ENCODE results near the gene CEP131. TPM values are rescaled to one million over a fixed set of nuclear protein-coding genes. Genes with fewer than 3 reads are reported as not detected.

Gene CEP131
- polyA plus RNA-seq, 2 of the 4 experiments (the other 2 are of a cell fraction): 3.3 to 11.5 TPM

DNA sequence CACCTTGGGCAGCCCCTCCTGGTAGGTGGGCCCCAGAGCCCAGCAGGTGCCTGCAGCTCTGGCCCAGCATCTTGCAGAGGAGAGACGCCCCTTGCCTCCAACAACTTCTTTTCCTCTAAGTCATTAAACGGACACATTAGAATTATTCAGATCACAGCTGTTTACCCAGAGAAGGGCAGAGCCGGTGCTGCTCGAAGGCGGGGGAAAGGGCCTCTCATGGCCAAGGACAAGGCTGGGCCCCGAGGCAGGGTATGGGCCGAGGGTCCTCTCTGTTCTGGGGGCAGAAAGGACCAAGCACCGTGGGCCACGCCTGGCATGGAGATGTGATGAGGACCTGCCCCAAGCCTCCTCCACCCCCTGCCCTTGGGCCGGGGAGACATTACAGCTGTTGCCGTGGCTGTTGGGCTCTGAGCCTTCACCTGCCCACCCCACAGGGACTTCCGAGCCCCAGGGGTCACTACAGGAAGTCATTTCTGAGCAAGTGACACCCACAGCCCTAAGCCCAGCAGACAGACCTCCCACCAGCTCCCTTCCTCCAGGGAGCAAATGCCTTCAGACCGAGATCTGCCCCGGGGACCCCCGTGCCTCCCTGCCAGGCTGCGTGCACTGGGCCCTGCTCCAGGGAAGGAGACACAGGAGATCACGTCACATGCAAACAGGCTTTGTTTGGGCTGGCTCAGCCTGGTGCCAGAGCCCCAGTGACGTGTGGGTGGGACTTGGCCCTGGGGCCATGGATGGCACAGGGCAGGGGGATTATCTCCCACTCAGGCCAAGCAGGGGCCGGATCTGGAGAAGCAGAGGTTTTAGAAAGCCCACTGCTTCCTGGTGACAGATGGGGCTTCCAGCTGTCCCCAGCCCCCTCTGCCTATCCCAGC is 58.2 kb downstream of the CEP131 start:
- 70% methylated on average over 18 of the region's 19 CpGs for WGBS (ENCODE audit: missing lambda C conversion rate)
- DNase-seq (ENCODE audit: low read depth in 1 of 2, low spot score in 1 of 2): no peak
- peak in 1 of 2 experiments; percentile 21; a peak in 3 of 6 replicates for ATAC-seq
- POLR2A ChIA-PET: no interaction called here
- no peak for FAIRE-seq
- Histone ChIP-seq H3K27ac (no peak overlapping the region), H3K9me3 (no peaks in the 10 kb centered on the region), H3K4me3 (no peak overlapping the region), H3K4me1 (peaks cover 6% of the 10 kb centered on the region; the same call in 2 of the 3 replicates), H3K4me2 (no peak overlapping the region)
- CTCF ChIA-PET: interaction anchor here (0.5 to 3.1 kb wide), 8 partner anchors 8 to 320 kb away, joined by 3 to 18 read pairs (median 4); no protein-coding TSS in a partner anchor
- TF ChIP-seq MAFK (IDR thresholded peaks at IDR 0.05; ENCODE audit: partially characterized antibody) (no peak), POLR2AphosphoS2 (conservative IDR thresholded peaks at IDR 0.05; ENCODE audit: low read length) (no peak), RNF2 (IDR thresholded peaks at IDR 0.05; ENCODE audit: borderline replicate concordance, low read depth) (no peak), MAZ (IDR thresholded peaks at IDR 0.05; ENCODE audit: borderline replicate concordance, low read depth, low read length) (no peak), NR3C1 (IDR thresholded peaks at IDR 0.05) (no peak), FOSB (CRISPR knock-in tag; IDR thresholded peaks at IDR 0.05) (no peak), EP300 (IDR thresholded peaks at IDR 0.05) (no peak), CHD4 (IDR thresholded peaks at IDR 0.05; ENCODE audit: borderline replicate concordance) (no peak), HOXA7 (CRISPR knock-in tag; IDR thresholded peaks at IDR 0.05) (no peak), HOXB5 (CRISPR knock-in tag; IDR thresholded peaks at IDR 0.05) (no peak), RFX5 (IDR thresholded peaks at IDR 0.05) (no peak), CBX8 (IDR thresholded peaks at IDR 0.05) (no peak), HEYL (CRISPR knock-in tag; IDR thresholded peaks at IDR 0.05) (no peak)
- TF ChIP-seq, protein P1, sequence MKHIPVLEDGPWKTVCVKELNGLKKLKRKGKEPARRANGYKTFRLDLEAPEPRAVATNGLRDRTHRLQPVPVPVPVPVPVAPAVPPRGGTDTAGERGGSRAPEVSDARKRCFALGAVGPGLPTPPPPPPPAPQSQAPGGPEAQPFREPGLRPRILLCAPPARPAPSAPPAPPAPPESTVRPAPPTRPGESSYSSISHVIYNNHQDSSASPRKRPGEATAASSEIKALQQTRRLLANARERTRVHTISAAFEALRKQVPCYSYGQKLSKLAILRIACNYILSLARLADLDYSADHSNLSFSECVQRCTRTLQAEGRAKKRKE (CRISPR knock-in tag; IDR thresholded peaks at IDR 0.05; ENCODE audit: low read depth): no peak
- TF ChIP-seq, protein P2, sequence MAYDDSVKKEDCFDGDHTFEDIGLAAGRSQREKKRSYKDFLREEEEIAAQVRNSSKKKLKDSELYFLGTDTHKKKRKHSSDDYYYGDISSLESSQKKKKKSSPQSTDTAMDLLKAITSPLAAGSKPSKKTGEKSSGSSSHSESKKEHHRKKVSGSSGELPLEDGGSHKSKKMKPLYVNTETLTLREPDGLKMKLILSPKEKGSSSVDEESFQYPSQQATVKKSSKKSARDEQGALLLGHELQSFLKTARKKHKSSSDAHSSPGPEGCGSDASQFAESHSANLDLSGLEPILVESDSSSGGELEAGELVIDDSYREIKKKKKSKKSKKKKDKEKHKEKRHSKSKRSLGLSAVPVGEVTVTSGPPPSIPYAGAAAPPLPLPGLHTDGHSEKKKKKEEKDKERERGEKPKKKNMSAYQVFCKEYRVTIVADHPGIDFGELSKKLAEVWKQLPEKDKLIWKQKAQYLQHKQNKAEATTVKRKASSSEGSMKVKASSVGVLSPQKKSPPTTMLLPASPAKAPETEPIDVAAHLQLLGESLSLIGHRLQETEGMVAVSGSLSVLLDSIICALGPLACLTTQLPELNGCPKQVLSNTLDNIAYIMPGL (CRISPR knock-in tag; IDR thresholded peaks at IDR 0.05; ENCODE audit: borderline replicate concordance): no peak
- TF ChIP-seq, protein P3, sequence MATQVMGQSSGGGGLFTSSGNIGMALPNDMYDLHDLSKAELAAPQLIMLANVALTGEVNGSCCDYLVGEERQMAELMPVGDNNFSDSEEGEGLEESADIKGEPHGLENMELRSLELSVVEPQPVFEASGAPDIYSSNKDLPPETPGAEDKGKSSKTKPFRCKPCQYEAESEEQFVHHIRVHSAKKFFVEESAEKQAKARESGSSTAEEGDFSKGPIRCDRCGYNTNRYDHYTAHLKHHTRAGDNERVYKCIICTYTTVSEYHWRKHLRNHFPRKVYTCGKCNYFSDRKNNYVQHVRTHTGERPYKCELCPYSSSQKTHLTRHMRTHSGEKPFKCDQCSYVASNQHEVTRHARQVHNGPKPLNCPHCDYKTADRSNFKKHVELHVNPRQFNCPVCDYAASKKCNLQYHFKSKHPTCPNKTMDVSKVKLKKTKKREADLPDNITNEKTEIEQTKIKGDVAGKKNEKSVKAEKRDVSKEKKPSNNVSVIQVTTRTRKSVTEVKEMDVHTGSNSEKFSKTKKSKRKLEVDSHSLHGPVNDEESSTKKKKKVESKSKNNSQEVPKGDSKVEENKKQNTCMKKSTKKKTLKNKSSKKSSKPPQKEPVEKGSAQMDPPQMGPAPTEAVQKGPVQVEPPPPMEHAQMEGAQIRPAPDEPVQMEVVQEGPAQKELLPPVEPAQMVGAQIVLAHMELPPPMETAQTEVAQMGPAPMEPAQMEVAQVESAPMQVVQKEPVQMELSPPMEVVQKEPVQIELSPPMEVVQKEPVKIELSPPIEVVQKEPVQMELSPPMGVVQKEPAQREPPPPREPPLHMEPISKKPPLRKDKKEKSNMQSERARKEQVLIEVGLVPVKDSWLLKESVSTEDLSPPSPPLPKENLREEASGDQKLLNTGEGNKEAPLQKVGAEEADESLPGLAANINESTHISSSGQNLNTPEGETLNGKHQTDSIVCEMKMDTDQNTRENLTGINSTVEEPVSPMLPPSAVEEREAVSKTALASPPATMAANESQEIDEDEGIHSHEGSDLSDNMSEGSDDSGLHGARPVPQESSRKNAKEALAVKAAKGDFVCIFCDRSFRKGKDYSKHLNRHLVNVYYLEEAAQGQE (IDR thresholded peaks at IDR 0.05): no peak
- TF ChIP-seq, protein P4, sequence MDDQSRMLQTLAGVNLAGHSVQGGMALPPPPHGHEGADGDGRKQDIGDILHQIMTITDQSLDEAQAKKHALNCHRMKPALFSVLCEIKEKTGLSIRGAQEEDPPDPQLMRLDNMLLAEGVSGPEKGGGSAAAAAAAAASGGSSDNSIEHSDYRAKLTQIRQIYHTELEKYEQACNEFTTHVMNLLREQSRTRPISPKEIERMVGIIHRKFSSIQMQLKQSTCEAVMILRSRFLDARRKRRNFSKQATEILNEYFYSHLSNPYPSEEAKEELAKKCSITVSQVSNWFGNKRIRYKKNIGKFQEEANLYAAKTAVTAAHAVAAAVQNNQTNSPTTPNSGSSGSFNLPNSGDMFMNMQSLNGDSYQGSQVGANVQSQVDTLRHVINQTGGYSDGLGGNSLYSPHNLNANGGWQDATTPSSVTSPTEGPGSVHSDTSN (IDR thresholded peaks at IDR 0.05): no peak
- TF ChIP-seq, protein P5, sequence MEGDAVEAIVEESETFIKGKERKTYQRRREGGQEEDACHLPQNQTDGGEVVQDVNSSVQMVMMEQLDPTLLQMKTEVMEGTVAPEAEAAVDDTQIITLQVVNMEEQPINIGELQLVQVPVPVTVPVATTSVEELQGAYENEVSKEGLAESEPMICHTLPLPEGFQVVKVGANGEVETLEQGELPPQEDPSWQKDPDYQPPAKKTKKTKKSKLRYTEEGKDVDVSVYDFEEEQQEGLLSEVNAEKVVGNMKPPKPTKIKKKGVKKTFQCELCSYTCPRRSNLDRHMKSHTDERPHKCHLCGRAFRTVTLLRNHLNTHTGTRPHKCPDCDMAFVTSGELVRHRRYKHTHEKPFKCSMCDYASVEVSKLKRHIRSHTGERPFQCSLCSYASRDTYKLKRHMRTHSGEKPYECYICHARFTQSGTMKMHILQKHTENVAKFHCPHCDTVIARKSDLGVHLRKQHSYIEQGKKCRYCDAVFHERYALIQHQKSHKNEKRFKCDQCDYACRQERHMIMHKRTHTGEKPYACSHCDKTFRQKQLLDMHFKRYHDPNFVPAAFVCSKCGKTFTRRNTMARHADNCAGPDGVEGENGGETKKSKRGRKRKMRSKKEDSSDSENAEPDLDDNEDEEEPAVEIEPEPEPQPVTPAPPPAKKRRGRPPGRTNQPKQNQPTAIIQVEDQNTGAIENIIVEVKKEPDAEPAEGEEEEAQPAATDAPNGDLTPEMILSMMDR (IDR thresholded peaks at IDR 0.05): no peak

Data from A549 (cell line).